Liver (tissue), 3 donors: ENCODE data around the gene RAPH1.

Experiments
- CTCF ChIP-seq: fragments of 150-350 bp; IDR thresholded peaks from 2 replicates; pipeline ENCODE4 v1.5.1; 2017; ENCODE audit warnings: improper control_type of control experiment, low read depth, low read length; ENCODE audit not compliant: missing input control
- EGR1 ChIP-seq, 2 donors: IDR thresholded peaks; 2 replicates each; pipeline ENCODE4 v1.6.1; 2016 to 2018; ENCODE audit warnings: antibody characterized with exemption in 2 of 2, low read depth in 2 of 2
- FOXA1 ChIP-seq: IDR thresholded peaks from 2 replicates; pipeline ENCODE4 v1.6.1; 2016; ENCODE audit warnings: antibody characterized with exemption
- GABPA ChIP-seq, 2 donors: IDR thresholded peaks in 1 of 2; conservative IDR thresholded peaks in 1 of 2; 2 replicates each; pipeline ENCODE4 v1.6.1; 2016; ENCODE audit warnings: antibody characterized with exemption in 2 of 2, mild to moderate bottlenecking in 1 of 2, moderate library complexity in 1 of 2
- HNF4A ChIP-seq, 2 donors: conservative IDR thresholded peaks; 2 replicates each; pipeline ENCODE4 v1.6.1; 2016; ENCODE audit warnings: antibody characterized with exemption in 2 of 2, mild to moderate bottlenecking in 2 of 2
- JUND ChIP-seq, 2 donors: IDR thresholded peaks; 2 replicates each; pipeline ENCODE4 v1.6.1; 2016; ENCODE audit warnings: antibody characterized with exemption in 2 of 2
- MAX ChIP-seq: IDR thresholded peaks from 2 replicates; pipeline ENCODE4 v1.6.1; 2016; ENCODE audit warnings: antibody characterized with exemption
- RAD21 ChIP-seq, 2 donors: IDR thresholded peaks; 2 replicates each; pipeline ENCODE4 v1.6.1; 2016; ENCODE audit warnings: antibody characterized with exemption in 2 of 2, mild to moderate bottlenecking in 2 of 2
- REST ChIP-seq: IDR thresholded peaks from 2 replicates; pipeline ENCODE4 v1.6.1; 2016; ENCODE audit warnings: antibody characterized with exemption, mild to moderate bottlenecking
- SP1 ChIP-seq: IDR thresholded peaks from 2 replicates; pipeline ENCODE4 v1.6.1; 2018; ENCODE audit warnings: antibody characterized with exemption, mild to moderate bottlenecking
- TAF1 ChIP-seq: conservative IDR thresholded peaks from 2 replicates; pipeline ENCODE4 v1.6.1; 2016; ENCODE audit warnings: antibody characterized with exemption, mild to moderate bottlenecking
- YY1 ChIP-seq: IDR thresholded peaks from 2 replicates; pipeline ENCODE4 v1.6.1; 2016; ENCODE audit warnings: antibody characterized with exemption, mild to moderate bottlenecking
- donor health status: healthy.
- donor health status: healthy.

- TF ChIP-seq CTCF (no peak), RAD21 (IDR thresholded peaks at IDR 0.05) (no peak), HNF4A (conservative IDR thresholded peaks at IDR 0.05) (no peak), REST (no peak), GABPA (IDR thresholded peaks at IDR 0.05 in 1 of 2, conservative IDR thresholded peaks at IDR 0.05 in 1 of 2) (no peak), FOXA1 (no peak), TAF1 (no peak), MAX (no peak), JUND (IDR thresholded peaks at IDR 0.05) (no peak), SP1 (no peak), YY1 (no peak), EGR1 (IDR thresholded peaks at IDR 0.05; ENCODE audit: low read depth in 2 of 2) (no peak)
Observed at GRCh38 chr2:203492965-203493364, 42.1 kb downstream of the RAPH1 start.
